SHP77 treated with DMSO at 0.1 percent for 48 hours (cell line): ENCODE measurements around the gene REV1.

Experiments used
- DNase-seq: peaks from one replicate; lab custom pipeline; 2025; lab: John Stamatoyannopoulos, UW

REV1 gene

GRCh38 chr2:99448556-99448955, 41.3 kb downstream of the REV1 start:
- no peak for DNase-seq

GRCh38 chr2:99445065-99445464, 44.8 kb downstream of the REV1 start:
- DNase-seq, result no peak

GRCh38 chr2:99444222-99444621, 45.6 kb downstream of the REV1 start:
- DNase-seq, result no peak

GRCh38 chr2:99442837-99443236, 47.0 kb downstream of the REV1 start:
- DNase-seq, result no peak

GRCh38 chr2:99439971-99440505, 49.8 kb downstream of the REV1 start:
- DNase-seq, result no peak

GRCh38 chr2:99436874-99437273, 52.9 kb downstream of the REV1 start:
- no peak for DNase-seq

- DNase-seq, result no peak
Measured at GRCh38 chr2:99433340-99433739, 56.5 kb downstream of the REV1 start.

GRCh38 chr2:99431587-99432275, 58.1 kb downstream of the REV1 start:
- DNase-seq, result no peak

DNA sequence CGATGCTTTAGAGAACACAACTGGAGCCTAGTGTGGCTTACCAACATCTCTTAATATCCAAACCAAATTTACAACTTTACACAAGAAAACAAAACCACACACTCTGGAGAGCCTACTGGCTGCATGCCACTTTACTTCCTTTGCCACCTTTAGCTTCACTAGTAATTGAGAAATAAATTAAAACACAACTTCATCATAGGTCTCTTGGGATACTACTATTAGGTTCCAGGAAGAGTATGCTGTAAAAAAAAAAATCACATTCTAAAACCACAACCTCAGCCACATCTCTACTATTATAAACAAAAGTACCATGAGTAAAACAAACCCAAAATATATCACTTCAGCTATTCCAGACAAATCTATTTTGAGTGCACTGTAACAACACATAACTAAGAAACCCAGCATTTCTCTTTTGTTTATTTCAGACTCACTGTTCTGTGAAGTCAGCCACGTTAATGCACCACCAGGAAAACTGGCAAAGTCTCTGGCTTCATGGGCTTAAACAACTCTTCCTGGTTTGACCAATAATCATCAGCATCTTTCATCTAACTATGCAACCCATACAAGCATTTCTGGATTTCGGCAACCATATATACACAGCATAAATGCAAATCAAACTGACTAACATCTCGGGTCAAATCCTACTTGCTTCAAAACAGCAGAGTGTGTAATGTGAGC, 59.1 kb downstream of the REV1 start:
- DNase-seq, result no peak

- no peak for DNase-seq
Measured at GRCh38 chr2:99425022-99425421, 64.8 kb downstream of the REV1 start.

DNA sequence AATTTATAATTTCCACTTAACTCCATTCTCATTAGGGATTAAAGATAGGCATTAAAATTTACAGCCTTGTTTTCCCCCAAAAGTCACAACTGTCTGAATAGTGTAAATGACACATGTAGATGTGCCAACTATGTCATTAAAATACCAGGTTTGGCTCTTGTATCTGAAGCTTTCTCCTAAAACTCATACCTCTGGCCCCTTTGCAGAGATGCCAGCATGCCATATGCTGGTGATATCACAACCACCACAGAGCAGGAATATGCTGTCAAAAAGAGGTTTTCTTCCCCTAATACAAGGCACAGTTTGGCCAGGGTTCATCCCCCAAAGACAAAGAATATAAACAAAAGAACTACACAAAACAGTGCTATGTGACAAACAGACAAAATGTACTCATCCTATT, 65.4 kb downstream of the REV1 start:
- DNase-seq, result no peak

- DNase-seq, result no peak
Measured at GRCh38 chr2:99422599-99422998, 67.2 kb downstream of the REV1 start.

GRCh38 chr2:99421469-99421868, 68.3 kb downstream of the REV1 start:
- DNase-seq, result no peak

GRCh38 chr2:99420751-99421299, 69.0 kb downstream of the REV1 start:
- DNase-seq, result no peak

- DNase-seq, result no peak
Measured at GRCh38 chr2:99420031-99420430, 69.8 kb downstream of the REV1 start.

- DNase-seq, result no peak
Measured at GRCh38 chr2:99417396-99417795, 72.4 kb downstream of the REV1 start.

DNA sequence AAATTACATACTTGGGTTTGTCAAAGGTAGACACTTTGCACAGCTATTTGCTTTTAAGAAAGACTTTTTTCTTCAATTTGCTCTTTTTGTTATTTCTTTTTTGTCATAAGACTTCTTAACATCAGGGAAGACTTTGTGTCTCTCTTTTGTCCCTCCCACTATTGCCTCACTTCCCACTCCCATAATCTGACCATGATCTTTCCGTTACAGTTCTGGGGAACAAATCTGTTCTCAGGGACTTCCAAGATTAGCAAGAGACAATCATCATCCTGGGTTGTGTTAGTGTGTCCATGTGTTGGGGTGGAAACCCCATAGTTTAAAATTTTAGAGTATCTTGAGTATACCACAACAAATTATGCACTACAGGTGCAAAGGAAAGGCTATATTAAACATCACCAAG, 75.3 kb downstream of the REV1 start:
- no peak for DNase-seq

DNA sequence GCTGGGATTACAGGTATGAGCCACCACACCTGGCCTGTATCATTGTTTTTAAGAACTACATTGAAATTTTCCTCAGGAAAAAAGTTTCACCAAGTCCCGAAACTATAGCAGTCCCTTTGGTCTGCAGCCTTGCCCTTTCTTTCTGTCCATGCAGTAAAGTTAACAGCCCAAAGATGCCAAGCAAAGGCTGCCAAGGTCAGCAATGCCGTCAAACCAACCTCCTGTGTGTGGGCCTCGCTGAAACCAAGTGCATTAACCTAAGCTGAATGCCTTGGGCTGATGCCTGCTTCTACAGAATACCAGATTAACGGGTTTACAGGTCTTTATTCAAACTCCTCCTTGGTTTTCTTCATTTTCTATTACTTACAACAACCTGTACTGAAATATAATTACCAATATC, 79.5 kb downstream of the REV1 start:
- DNase-seq, result no peak

- no peak for DNase-seq
Measured at GRCh38 chr2:99406137-99406536, 83.7 kb downstream of the REV1 start.

DNA sequence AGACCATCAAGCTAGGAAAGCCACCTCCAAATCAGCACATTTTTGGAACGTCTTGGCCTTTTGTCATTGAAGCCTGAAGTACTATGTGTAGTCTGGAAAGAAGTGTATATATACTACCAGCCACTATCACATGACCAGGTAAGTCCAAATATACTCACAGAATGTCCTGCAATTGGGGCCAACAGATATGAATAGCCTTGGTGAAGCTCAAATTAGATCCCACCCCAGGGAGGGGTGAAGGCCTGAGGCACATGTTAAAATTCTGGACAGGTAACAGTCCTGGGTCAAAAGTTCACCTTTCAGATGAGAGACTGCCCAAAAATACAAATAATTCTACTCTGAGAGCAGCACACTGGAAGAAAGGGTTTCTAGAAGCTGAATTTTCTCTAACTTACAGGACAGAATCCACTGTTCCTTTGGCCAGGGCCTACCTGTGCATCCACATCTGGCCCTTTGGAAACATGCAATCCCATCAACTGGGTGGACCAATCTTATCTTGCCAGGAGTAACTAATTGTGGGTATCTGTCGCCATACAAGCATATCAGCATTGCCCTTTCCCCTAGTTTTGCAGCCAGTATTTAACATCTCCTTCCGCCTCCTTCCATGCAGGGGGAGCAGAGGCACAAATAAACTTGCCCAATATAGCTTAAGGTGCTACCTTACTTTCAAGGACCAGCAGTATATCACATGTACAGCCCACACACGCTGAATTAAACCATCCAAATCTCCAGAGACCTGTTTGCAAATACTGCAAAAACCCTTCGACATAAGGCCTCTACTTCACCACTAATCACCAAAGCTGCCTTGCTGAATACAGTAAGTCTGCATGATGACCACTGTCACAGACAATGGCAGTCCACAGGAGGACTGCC, 84.8 kb downstream of the REV1 start:
- DNase-seq, result no peak

DNA sequence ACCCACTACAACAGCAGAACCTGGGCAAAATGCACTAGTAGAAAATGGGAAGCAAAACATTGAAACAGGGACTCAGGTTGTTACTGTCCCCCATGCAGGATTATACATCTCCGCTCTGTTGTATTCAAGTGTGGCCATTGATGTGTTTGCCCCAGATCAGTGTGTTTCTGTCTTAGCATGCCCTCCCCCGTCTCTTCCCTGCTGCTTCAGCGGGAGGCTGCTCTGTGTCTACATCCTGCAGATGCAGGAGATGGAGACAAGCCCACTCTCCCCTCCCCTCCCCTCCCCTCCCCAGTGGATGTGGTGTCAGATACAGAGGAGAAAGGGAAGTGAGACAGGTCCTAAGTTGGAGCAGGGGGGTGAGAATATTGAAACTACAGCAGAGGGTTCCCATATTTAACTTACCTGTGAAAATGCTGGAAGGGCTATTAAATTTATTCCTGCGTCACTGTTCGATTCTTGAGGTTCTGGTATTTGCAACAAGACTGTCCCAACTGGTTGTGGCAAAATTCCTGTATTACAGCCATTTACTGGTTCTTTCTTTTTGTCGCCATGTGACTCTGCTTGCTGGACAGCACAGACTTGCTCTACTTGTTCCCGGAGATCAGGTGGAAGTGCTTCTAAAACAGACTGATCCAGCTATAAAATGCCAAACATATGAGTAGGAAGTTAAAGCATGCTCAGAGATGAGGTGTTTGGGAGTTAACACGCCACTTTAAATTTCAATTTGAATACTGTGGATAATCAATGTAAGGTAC, 85.6 kb downstream of the REV1 start:
- no peak for DNase-seq

- no peak for DNase-seq
Measured at GRCh38 chr2:99403524-99403923, 86.3 kb downstream of the REV1 start.
